ENCODE measurements around the gene SLIT3.
"Not testable (repeated sequence)": the region's sequence is repeated elsewhere in the genome, so short reads cannot be mapped to it uniquely, and the experiment has no call there.

Gene SLIT3

GRCh38 chr5:168746893-168747640, 553.9 kb downstream of the SLIT3 start:
- DNase-seq, result no peak

DNA sequence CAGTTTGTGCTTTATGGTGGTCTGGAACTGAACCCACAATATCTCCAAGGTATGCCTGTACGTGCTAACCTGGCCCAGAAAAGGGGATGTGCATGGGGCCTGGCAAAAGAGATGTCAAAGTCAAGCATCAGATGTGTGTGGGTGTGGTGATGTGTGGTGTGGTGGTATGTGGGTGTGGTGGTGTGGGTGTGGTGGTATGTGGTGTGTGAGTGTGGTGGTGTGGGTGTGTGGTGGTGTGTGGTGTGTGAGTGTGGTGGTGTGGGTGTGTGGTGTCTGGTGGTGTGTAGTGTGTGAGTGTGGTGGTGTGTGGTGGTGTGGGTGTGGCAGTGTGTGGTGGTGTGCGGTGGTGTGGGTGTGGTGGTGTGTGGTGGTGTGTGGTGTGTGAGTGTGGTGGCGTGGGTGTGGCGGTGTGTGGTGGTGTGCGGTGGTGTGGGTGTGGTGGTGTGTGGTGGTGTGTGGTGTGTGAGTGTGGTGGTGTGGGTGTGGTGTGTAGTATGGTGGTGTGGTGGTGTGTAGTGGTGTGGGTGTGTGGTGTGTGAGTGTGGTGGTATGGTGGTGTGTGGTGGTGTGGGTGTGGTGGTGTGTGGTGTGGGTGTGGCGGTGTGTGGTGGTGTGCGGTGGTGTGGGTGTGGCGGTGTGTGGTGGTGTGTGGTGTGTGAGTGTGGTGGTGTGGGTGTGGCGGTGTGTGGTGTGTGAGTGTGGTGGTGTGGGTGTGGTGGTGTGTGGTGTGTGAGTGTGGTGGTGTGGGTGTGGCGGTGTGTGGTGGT, 554.6 kb downstream of the SLIT3 start:
- not testable (repeated sequence) for DNase-seq

GRCh38 chr5:168743617-168744016, 557.3 kb downstream of the SLIT3 start:
- no peak for DNase-seq

GRCh38 chr5:168742311-168742710, 558.6 kb downstream of the SLIT3 start:
- not testable (repeated sequence) for DNase-seq

DNA sequence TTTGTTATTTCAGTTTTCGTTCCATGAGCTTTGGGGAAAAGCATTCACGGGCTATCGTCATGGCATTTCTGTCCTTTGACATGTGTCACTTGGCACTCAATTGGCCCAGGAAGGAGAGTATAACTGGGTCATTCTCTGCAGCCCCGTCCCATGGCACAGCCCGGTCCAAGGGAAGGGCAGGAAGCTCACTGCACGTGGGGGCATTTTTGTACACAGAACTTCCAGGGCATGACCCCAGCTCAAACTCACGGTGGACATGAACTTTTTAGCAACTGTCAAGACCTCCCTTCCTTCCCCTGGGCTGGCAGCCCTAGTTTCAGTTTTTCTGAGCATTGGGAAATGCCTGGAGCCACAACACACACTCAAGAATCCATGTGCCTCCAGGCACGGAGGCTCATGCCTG, 560.1 kb downstream of the SLIT3 start:
- DNase-seq, result no peak

DNA sequence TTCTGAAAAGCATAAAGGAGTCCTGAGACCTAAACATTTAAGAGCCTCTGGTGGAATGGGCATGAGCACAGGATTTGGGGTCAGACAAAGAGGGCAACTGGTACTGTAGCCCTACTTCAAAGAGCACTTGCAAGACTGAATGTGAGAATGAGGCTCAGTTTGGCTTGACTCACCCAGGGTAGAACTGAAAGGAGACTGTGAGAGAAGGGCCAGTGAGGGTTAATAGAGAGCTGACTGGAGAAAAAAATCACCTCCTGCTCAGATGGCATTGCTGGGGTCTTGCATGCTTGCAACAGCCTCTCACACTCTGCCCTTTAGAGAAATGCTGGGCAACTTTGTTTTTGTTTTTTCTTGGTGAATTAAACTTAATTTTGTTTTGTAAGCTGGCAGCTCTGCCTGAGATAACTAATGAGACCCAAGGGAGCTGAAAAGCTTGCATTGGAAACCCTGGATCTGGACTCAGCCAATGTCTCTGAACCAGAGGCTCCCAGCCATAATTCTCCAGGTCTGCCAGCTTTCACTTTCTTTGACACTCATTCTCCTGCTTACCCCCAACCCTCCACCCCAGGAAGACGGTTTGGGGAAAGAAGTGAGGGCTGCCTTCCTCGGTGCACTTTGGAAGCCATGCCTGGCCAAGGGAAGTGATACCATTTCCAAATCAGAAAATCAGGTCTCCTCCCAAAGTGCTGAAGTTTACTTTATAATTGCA, 560.7 kb downstream of the SLIT3 start:
- DNase-seq, result no peak

GRCh38 chr5:168737066-168737465, 563.9 kb downstream of the SLIT3 start:
- no peak for DNase-seq

GRCh38 chr5:168736281-168736831, 564.6 kb downstream of the SLIT3 start:
- DNase-seq, result no peak

DNA sequence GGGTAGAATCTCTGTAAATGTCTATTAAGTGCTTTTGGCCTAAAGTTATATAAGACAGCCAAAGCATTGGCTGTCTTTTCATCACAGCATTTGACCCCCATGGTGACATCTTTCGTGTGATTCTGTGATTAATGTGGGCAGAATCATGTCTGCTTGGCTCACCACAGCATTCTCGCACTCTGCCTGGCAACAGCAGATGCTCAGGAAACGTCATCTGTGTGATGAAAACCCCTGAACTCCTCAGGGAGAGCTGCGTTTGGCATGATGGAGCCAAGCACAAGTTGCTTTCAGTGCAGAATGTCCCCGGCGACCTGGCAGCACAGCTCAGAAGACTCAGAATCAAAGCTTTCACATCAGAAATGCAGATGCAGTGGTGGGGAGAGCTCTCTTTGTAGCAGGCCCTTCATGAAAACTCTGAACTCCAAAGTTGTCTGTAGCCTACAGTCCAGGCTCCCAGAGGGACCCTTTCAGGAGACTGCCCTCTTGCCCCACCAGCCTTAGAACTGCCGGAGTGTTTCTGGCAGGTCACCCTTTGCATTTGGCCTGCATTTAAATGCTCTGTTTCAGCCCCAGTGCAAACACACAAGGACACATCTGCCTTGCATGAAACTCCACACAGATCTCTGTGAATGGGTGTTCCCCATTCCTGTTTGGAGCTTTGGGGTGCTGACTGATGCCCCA, 566.2 kb downstream of the SLIT3 start:
- DNase-seq, result no peak

DNA sequence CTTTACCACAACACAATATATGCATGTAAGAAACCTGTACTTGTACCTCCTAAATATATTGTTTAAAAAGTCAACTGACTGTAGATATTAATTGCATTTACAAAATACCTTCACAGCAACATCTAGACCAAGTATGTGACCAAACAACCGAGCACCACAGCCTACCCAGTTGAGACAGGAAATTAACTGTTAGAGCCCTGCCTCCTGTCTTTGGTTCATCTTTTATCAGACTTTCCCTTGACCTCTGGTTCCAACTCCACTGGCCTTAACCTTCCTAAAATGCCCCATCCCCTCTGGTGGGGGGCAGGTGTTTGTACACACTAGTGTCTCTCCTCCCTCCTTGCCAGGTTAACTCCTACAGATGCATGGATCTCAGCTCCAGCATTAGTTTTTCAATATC, 566.8 kb downstream of the SLIT3 start:
- DNase-seq, result no peak

DNA sequence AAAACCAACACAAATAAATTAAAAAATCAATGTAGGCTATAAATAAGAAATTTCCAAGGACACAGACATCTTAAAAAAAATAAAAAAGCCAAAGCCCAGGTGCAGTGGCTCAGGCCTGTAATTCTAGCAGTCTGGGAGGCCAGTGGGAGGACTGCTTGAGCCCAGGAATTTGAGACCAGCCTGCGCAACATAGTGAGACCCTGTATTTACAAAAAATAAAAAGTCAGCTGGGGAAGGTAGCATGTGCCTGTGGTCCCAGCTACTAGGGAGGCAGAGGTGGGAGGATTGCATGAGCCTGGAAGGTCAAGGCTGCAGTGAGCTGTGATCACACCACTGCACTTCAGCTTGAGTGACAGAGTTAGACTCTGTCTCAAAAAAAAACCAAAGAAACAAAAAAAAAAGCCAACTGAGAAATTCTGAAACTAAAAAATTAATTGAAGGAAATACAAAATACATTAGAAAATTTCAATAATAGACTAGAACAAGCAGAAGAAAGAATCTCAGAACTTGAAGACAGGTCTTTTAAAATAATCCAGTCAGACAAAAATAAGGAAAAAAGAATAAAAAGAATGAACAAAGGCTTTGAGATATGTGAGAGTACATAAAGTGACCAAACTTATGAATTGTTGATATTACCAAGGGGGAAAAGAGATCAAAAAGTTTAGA, 572.3 kb downstream of the SLIT3 start:
- no peak for DNase-seq

DNA sequence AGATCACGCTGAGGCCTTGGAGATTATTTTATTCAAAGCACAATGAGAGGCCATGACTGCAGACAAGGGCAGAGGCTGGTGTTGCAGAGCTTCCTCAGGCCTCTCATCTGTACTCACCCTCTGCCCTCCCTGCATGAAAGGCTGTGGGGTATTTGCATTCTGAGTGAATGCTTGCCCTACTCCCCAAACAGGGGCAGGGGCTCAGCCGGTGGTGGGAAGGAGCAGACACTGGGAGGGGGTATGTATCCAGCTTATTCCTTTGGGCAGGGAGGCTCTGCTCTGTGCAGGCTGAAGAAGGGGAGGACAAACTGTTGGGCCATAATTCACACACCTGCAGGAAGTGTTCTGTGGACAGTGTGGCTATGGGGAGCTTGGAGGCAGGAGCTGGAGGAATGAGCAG, 573.4 kb downstream of the SLIT3 start:
- no peak for DNase-seq

DNA sequence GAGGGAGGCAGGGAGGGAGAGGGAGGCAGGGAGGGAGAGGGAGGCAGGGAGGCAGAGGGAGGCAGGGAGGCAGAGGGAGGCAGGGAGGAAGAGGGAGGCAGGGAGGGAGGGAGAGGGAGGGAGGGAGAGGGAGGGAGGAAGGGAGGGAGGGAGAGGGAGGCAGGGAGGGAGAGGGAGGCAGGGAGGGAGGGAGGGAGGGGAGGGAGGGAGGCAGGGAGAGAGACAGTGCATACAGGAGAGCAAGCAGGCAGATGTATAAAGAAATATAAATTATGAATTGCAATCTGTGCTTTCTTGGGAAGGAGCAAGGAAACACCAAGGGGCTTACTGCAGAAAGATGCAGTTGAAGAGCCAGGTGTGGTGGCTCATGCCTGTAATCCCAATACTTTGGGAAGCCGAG, 574.6 kb downstream of the SLIT3 start:
- no peak for DNase-seq

- no peak for DNase-seq
Measured at GRCh38 chr5:168724227-168724626, 576.7 kb downstream of the SLIT3 start.

DNA sequence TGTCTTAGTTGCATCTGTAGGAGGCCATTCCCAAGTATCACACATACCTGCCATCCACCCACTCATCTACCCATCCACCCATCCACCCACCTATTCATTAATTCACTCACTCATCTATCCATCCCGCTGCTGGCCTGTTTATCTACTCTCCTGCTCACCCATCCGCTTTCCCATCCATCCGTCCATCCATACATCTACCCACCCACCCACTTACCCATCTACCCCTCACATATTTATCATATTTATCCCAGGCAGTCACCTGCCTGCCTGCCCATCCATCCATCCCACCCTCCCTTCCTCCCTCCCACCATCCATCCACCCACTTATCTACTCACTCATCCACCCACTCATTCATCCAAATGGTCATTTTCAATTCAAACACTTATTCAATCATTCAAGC, 577.9 kb downstream of the SLIT3 start:
- DNase-seq, result no peak

- no peak for DNase-seq
Measured at GRCh38 chr5:168721966-168722365, 579.0 kb downstream of the SLIT3 start.

DNA sequence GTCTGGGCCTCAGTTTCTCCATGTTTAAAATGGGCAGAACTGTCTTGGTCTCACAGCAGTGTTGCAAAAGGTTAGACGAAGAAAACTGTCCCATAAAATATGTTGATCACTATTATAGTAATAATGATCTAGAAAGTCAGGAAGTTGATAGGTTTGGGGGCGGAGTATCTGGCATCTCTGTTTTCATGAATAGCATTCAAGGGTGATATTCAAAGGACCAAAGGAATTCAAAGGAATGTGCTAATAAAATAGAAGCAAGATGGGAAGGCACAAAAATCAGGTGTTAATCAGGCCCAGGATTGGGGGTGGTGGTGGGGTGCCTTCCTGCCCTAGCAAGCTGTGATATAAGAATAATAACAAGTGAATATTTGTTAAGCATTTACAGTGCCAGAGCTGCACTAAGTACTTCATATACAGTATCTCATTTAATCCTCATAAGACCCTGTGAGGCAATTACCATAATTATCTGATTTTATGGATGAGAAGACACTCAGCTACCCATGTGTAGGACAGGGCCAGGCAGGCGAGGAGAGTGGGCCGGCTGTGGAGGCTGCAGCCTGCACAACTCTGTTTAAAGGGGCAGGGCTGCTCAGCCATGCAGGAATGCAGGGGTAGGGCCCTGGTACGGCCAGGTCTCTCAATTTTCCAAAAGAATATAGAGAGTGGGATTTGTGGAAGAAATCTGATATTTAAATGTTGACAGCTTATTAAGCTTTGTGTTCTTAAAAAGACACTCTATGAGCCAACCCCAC, 579.8 kb downstream of the SLIT3 start:
- DNase-seq, result no peak

GRCh38 chr5:168720575-168720974, 580.4 kb downstream of the SLIT3 start:
- DNase-seq, result no peak

DNA sequence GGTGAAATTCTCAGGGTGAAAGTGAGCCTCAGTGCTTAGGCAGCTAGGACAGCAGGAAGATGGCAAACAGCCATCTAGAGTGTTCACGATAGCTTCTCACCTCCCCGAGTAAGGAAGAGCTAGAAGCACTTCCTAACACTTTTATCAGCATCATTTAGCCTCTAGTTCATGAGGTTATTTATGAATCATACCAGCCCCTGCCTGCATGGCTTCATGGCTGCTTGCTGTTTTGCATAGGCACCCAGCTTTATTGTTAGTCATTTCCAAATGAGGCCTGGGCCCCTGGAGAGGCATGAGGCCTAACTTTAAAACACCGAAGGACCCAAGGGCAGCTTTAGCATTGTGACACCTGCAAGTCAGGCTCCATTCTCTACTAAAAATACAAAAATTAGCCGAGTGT, 586.9 kb downstream of the SLIT3 start:
- no peak for DNase-seq

DNA sequence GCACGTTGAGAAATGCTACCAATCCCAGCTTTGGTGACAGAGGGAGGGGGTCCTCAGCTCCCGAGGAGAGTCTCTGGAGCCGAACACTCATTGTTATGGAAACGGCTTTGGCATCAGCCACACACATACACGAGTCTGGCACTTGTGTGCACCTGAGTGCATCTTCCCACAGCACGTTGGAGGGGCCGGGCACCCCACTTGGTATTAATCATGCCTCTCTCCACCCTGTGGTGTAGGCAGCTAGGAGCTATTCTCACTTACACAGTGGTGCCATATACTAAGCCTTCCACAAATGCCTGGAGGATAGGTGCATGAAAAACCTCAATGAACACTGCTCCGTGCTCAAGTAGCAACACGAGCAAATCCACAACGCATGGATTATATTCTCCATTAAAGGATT, 587.9 kb downstream of the SLIT3 start:
- DNase-seq, result no peak

GRCh38 chr5:168712280-168712924, 588.5 kb downstream of the SLIT3 start:
- DNase-seq, result no peak
